HG02588 (cell line): ENCODE data around the gene WDR47.

Experiments used
- ATAC-seq: cut with Tn5 transposase; IDR thresholded peaks from one replicate; pipeline ENCODE4 v1.9.1; 2021; ENCODE audit warnings: mild to moderate bottlenecking, moderate library complexity; ENCODE audit not compliant: unreplicated experiment

WDR47 gene

DNA sequence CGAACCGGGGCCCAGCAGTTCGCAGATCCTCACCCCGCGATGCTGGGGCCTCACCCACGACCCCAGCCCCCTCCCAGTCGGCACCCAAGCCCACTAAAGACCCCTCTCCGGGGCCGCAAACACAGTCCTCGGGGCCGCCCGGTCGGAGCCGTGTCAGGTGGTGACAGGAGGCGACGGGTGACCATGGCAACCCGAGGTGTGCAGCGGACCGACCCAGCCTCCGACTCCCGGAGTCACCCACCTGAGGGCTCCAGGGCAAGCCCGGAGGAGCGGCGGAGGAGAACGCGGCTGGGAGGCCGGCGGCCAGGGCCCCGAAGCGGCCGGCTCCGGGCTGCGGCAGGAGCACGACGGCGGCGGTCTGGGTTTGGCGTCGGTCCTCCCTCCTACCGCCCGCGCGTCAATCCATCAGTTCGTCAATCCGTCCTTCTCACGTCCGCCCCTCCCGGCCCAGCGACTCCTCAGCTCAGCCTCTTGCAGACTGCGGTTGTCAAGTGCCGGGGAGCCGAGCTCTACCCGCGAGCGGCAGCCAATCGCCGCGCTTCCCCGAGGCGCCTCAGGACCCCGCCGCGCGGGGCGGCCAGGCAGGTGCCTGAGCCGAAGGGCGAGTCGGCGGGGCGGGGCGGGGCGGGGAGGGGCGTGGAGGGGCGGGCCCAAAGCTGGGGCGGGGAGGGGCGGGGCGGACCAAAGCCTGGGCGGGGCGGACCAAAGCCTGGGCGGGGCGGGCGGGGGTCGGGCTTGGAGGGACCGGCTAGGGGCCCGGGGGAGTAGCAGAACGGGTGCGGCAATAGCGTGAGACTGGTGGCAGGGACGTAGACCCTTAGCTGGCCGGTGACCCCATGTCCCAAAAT is at the start of gene WDR47:
TSS of gene WDR47 (minus strand) at position 482 of the 848 bp plus-strand sequence. CDS start 18,590 bp downstream, outside the sequence.
- peak; percentile 96 for ATAC-seq

DNA sequence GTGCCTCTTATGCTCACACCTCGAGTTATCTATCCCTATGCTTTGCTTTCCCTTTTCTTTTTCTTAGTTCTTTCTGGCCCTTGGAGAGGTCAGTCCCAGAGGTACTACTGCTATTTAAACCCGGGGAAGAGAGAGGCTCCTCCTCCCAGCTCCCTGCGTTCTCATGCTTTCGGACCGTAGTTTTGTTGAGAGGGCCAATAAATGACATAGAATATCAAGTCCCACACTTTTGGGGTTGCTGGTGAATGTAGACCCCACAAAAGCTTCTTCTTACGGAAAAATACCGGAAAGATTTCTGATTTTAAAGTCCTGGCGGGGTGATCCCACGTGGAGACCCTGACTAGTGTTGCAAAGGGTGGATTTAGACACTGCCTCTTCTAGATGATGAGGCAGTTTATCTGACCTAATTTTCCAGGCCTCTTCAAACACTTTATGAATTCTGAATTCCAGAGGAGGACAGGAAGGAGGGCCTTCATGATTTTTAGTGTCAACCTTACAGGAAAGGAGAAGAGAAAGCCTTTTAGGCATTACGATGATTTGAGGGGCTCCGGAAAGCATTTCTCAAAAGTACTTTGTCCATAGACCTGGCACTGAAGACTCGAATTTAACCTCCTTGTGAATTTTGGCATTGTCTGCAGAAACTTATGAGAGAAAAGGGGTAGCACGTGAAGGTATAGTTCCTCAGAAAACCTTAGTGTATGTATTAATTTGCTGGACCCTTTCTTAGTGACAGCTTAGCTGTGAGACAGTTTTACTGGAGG is 49.4 kb upstream of the WDR47 start:
- ATAC-seq = peak; percentile 53

DNA sequence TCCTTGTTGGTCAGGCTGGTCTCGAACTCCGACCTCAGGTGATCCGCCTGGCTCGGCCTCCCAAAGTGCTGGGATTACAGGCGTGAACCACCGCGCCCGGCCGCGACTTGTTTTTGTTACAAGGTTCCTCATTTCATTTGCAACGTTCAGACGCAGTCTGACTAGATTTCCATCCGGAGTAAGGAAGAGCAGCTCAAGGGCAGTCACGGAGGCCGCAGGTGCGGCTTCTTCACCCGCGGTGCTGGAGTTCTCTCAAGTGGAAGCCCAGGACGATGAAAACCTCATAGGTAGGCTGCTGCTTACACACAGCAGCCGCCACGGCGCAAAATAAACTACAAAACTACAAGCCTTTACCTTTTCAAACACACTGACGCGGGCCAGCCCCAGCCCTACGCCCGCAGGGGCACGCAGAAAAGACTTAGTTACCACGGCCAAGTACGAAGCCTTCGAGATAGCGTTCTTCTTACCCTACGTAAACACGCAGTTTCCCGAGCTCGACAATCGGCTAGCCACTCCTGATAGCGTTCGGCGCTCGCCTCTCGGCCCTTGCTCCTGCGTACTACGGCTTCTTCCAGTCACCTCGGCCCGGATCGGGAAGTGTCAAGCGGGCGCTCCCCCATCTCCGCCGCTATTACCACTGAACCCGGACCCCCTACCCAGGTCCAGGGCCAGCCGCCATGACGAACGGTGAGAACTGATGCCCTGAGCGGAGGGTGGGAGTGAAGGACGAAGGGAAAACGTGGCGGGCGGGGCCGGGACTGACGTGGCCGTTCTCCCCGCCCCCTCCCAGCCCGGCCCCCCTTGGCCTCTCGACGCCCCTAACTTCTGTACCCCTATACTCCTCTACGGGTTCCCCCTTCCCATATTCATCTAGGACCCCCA is 48.5 kb upstream of the WDR47 start, which contains the start of gene TMEM167B:
TSS of gene TMEM167B (plus strand) at position 569 of the 882 bp plus-strand sequence. CDS start at position 678, 109 bp downstream.
- ATAC-seq = peak; percentile 89

DNA sequence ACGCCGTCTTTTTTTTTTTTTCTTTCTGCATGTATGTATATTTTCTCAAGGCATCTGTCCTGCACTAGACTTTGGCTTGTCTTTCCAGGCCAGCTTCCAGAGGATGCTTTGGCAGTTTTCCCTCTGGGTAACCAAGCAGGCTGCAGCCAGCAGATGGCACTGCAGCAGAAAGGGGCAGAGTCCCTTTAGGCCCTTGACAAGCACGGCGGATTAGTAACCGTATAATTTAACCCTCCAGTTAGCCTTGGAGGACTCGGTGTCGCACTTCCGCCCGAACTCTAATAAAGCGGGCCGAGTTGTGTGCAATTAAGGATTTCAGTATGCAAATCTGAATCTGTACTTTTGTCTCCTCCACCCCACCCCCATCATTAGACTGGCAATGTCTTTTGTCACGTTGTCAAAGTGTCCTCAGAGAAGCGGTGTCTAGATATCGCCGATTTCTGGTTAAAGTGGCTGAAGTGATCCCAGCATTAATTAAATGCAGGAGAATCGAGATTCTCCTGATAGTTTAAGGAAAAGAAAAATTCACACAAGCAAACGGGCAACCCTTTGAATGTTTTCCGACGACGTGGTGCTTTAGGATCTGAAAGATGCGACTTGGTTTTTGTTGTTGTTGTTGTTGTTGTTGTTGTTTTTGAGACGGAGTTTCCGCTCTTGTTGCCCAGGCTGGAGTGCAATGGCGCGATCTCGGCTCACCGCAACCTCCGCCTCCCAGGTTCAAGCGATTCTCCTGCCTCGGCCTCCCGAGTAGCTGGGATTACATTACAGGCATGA is 47.5 kb upstream of the WDR47 start:
- ATAC-seq = no peak

DNA sequence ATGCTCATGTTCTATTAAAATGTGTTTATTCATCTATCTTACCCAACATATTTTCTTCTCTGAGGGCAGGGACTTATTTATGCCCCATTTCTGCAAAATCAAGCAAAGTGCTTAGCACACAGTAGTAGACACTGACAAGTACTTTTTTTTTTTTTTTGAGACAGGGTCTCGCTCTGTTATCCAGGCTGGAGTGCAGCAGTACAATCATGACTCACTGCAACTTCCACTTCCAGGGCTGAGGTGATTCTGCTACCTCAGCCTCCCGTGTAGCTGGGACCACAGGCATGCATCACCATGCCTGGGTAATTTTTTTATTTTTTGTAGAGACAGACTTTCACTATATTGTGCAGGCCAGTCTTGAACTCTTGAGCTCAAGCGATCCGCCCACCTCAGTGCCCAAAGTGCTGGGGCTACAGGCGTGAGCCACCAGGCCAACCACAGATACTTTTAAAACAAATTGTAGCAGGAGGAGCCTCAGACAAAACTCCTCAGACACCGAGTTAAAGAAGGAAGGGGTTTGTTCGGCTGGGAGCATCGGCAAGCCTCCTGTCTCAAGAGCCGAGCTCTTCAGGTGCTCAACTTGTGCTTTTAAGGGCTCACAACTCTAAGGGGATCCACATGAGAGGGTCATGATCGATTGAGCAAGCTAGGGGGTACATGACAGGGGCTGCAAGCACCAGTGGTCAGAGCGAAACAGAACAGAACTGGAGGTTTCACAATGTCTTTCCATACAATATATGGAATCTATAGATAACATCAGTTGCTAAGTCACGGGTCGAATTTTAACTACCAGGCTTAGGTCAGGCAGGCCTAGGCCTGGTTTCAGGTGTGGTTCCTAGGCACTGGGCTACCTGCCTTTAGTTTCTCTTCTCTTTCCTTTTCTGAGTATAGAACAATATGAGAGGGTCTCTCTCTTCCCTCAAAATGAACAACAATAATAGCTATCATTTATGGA is 42.9 kb upstream of the WDR47 start:
- ATAC-seq = no peak

DNA sequence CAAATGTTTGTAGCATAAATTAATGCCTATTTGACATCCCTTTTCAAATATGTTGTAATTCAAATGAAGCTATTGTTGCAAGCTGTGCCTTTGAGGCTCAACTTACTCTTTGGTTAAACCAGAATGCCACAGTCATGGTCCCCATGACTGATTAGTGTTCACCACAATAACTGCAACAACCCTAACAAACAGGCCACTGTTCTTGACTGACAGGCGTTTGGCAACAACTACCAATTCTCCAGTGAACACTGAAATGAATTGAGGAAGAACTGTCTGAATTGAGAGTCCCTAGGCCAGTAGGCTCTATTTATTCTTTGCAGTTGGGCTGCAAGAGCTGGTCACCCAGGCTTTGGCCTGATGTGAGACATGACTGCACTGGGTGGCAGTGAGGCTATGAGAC is 42.0 kb upstream of the WDR47 start:
- no peak for ATAC-seq

DNA sequence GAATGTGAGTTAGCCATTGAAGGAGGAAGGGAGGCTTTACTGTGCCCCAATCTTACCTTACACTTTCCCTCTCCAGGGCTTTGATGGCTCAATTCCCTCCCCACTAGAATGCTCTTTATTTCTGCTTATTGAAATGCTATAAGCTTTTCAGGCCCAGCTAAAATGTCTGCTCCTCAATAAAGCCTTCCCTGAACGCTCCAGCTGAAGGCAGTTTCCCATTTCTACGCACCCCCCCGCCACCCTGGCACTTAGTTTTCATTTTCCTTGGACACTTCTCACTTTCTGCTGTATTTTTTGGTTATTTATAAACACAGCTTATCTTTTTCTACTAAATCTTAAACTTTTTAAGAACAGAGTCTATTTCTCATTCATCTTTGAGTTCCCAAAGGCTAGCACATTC is 41.6 kb upstream of the WDR47 start:
- no peak for ATAC-seq

DNA sequence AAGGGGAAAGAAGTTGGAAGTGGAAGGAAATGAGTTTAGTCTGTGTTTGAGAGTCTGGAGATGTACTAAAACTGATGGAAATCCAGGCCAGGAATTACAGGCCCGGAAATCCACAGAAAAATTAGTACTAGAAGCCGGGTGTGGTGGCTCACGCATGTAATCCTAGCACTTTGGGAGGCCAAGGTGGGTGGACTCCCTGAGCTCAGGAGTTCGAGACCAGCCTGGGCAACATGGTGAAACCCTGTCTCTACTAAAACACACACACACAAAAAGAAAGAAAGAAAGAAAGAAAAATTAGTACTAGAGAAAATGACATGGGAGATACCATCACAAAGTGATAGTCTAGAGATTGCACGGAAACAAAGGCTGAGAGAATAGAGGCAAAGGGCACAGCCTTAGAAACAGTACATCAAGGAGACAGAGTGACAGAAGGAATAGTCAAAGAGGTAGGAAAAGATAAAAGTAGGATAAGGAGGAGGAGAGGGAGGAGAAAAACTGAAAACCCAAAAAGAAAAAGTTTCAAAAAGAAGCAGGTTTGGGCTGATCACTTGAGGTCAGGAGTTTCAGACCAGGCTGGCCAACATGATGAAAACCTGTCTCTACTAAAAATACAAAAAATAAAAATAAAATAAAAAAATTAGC is 38.7 kb upstream of the WDR47 start:
- no peak for ATAC-seq

DNA sequence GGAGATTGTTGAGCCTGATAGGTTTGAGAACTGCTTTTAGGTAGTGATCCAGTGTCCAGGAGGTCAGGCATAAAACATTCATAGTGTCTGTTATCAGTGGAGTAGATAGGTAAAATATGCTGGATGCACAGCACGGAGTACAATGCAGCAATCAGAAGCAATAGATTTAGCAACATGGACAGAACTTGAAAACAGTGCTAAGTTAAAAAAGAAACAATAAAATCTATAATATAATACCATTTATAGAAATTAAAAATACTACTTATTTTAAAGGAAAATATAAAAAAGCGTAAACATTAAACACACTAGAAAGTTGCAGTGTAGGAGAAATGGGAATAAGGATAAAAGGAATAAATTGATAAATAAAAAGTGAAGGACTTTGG is 37.3 kb upstream of the WDR47 start:
- no peak for ATAC-seq

DNA sequence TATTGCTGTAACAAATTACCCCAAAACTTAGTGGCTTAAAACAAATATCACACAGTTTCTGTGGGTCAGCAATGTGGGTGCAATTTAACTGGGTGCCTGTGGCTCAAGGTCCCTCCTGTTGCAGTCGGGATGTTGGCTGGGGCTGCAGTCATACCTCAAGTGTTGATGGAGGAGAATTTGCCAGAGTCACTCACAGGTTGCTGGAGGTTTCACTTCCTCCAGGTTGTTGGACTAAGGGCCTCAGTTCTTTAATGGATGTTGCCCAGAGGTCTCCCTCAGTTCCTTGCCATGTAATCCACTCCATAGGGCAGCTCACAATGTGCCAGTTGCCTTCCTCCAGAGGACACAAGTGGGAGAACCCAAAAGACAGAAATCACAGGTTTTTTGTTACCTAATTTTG is 36.4 kb upstream of the WDR47 start:
- no peak for ATAC-seq

DNA sequence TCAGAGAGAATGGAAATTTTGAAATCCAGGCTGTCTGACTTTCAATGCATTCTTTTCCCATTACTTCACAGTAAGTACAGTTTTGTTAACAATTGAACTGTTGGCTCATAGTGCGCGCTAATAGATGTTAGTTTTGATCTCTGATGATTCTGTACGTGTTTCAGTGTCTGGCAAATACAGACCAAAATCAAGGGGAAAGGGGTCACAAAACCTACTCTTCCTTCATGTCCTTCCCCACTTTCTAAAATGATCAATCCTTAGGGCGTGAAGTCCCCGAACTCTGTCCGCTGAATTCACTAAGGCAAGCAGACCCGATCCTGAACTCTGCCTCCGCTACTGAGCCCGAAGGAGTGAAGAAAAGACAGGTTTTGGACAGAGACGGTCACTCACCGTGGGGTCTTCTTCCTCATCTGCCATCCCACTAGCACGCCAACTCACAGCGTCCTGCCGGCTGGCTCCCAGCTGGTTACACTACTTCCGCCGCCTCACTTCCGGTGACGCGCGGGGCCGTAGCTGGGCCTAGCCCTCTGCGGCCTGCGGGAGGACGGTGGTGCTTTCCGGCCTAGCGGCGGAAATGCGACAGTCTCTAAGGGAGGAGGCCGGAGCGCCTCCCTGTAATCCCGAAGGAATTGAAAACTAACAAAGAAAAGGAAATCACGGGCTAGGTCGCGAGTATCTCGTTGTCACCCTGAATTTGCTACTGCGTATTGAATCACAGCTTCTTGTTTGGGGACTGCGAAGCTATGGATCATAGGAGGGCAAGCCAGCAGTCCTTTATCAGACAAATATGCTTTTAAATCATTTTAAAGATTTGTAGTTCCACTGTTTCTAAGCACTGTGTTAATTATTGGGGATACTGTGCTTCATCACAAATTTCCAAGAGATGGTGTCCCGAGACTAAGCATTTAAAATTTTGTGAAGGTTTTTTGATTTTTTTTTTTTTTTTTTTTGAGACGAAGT is 33.9 kb upstream of the WDR47 start, which contains the start of gene TAF13:
TSS of gene TAF13 (minus strand) at position 473 of the 960 bp plus-strand sequence. CDS start at position 417, 56 bp downstream.
- ATAC-seq = peak; percentile 100

DNA sequence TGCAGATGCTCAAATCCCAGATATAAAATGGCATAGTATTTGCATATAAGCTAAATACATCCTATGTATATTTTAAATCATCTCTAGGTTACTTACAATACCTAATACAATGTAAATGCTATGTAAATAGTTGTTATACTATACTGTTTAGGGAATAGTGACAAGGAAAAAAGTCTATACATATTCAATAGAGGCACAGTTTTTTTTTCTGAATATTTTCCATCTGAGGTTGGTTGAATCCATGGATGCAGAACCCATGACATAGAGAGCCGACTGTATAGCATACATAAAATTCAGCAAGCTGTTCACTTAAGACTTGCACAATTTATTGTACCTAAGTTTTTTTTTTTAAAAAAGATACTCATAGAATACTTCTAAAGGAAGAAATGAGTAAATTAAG is 27.4 kb upstream of the WDR47 start:
- no peak for ATAC-seq

DNA sequence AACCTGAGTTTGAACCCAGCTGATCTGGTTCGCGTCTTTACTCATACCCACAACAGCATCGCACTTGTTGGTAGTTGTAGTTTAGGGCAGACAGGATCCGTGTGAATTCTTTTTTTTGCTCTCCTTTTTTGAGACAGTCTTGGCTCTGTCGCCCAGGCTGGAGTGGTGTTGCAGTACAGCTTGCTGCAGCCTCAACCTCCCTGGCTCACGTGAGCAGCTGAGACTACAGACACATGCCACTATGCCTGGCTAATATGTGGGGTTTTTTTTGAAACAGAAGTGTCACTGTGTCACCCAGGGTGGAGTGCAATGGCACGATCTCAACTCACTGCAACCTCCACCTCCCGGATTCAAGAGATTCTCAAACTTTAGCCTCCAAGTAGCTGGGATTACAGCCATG is 26.0 kb upstream of the WDR47 start:
- no peak for ATAC-seq

DNA sequence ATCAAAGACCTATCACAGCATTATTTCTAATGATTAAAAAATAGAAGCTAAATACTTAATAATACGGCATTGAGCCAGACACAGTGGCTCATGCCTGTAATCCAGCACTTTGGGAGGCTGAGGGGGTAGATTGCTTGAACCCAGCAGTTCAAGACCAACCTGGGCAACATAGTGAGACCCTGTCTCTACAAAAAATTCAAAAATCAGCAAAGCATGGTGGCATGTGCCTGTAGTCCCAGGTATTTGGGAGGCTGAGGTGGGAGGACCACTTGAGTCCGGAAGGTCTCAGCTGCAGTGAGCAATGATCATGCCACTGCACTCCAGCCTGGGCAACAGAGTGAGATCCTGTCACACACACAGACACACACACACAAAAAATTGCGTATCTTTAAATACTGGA is 23.2 kb upstream of the WDR47 start:
- no peak for ATAC-seq

DNA sequence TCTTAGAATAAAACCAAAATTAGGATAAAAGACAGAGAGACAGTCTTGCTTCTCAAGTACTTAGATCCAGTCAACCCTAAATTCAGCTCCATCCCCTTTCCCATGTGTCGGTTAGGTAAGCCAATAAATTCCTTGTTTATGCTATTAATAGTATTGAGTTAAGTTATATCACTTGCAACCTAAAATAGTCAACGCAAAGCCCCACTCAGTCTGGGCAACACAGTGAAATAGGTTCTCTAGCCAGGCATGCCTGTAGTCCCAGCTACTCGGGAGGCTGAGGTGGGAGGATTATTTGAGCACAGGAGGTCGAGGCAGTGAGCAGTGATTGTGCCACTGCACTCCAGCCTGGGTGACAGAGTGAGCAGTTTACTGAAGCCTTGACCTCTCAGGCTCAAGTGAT is 19.3 kb upstream of the WDR47 start:
- ATAC-seq = no peak

DNA sequence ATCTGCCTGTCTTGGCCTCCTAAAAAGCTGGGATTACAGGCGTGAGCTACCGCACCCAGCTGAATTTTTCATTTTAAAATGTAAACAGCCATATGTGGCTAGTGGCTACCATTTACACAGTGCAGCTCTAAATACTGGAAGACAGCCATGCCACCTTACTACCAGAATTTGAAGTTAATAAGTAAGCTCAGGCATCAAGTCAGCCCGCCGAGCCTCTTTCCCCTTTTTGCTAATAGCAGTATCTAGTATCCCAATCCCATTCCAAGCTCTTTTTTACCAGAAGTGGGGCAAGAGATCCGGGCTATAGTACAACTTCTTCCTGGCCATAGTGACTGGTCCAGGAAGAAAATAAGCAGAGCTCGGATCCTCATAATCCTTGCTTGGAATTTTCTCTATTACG is 18.8 kb upstream of the WDR47 start:
- no peak for ATAC-seq

DNA sequence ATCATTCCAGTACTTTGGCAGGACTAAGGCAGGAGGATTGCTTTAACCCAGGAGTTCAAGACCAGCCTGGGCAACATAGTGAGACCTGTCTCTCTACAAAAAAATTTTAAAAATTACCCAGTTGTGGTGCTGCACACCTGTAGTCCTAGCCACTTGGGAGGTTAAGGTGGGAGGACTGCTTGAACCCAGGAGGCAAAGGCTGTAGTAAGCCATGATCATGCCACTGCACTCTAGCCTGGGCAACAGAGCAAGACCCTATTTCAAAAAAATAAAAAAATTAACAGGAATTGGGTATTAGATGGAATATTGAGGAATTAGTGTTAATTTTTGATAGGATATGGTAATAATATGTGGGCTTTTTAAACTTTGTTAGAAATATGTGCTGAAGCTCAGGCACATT is 17.1 kb upstream of the WDR47 start:
- ATAC-seq = no peak
